ENCODE measurements around the gene FOXD4L6.
"Not testable (repeated sequence)": the region's sequence is repeated elsewhere in the genome, so short reads cannot be mapped to it uniquely, and the experiment has no call there.

Gene FOXD4L6

DNA sequence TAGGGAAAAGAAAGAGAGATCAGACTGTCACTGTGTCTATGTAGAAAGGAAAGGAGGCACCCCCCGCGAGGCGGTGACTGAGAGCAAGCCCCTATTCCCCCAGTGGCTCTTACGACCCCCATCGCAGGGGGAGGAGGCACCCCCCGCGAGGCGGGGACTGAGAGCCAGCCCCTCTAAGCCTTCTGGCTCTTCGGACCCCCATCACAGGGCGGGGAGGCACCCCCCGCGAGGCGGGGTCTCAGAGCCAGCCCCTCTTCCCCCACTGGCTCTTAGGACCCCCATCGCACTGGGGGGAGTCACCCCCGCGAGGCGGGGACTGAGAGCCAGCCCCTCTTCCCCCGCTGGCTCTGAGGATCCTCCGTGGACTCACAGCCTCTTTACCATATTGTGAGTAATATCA is 23.9 kb downstream of the FOXD4L6 start:
- H3K4me3 ChIP-seq (ENCODE audit: low read depth, low read length) = not testable (repeated sequence)

- not testable (repeated sequence) for H3K4me3 ChIP-seq (ENCODE audit: low read depth, low read length)
These were observed 28.0 kb downstream of the FOXD4L6 start for GRCh38 chr9:41100508-41100907.

DNA sequence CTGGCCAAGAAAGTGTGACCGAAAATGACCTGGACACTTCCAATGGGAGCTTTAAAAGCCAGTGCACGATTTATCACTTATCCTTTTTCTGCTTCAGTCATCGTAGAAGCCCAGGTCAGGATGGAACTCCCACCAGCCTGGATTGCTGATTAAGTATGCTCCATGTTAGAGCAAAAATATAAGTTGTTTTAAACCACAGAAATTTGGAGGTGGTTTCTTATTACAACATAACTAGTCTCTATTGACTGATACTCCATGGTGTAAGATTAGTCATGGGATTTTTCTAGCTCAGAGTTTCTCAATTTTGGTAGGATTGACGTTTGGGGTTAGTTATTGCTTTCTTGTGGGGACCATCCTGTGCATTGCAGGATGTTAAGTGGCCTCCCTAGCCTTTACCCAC is 29.7 kb downstream of the FOXD4L6 start:
- H3K4me3 ChIP-seq (ENCODE audit: low read depth, low read length) = not testable (repeated sequence)

GRCh38 chr9:41095060-41095459 is 33.4 kb downstream of the FOXD4L6 start:
- H3K4me3 ChIP-seq (ENCODE audit: low read depth, low read length) = not testable (repeated sequence)

- not testable (repeated sequence) for H3K4me3 ChIP-seq (ENCODE audit: low read depth, low read length)
These were observed 34.3 kb downstream of the FOXD4L6 start for GRCh38 chr9:41094010-41094773.

DNA sequence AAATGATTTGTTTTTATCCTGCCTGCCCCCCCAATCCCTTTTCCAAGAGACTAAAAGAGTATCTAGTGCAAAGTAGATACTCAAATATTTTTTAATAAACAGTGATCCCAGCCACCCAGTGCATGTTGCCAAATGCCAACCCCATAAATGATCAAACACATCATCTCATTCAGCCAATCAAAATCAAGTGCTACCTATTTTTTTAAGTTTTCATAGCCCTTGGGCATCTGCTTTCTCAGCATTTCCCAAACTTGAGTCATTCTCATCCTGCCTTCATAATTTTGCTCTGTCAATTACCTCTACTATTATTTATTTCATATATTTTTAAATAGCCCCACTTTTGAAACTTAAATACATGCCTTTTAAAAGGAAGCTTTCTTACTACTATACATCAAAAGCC is 37.6 kb downstream of the FOXD4L6 start:
- not testable (repeated sequence) for H3K4me3 ChIP-seq (ENCODE audit: low read depth, low read length)

DNA sequence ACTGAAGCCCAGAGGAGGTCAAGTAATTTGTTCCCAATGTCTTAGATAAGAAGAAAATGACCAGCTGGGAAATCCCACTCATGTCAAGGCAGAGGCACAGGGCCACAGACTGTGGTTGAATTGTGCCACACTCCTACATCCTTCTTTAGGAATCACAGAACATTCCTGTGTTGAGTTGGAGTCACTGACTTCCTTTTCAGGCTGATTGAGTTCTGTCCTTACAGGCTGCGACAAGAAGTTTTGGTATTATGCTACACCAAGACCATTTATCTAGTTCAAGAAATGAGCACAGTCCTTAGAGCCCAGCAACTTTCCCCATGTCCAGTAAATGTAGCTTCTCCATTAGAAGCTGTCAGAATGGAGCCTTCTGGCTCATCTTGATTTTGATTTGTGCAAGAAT is 38.1 kb downstream of the FOXD4L6 start:
- H3K4me3 ChIP-seq (ENCODE audit: low read depth, low read length) = not testable (repeated sequence)

GRCh38 chr9:41088450-41089059 is 39.9 kb downstream of the FOXD4L6 start:
- not testable (repeated sequence) for H3K4me3 ChIP-seq (ENCODE audit: low read depth, low read length)

DNA sequence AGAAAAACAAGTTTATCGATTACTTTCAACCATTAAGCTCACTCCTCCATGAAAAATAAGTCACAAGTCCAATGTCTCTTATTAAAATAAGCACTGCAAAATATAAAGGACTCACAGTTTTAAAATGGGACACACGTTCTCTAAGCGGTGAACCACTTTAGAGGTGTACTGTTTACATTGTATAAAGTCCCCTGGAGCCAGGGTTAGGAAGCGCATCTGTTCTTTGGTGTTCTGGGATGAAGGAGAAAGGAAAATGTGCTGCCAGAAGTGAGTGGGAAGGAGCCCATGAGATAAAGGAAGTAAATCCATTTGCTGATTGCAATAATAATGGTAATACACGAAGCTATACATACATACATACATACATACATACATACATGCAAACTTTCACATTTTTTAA is 40.6 kb downstream of the FOXD4L6 start:
- not testable (repeated sequence) for H3K4me3 ChIP-seq (ENCODE audit: low read depth, low read length)

DNA sequence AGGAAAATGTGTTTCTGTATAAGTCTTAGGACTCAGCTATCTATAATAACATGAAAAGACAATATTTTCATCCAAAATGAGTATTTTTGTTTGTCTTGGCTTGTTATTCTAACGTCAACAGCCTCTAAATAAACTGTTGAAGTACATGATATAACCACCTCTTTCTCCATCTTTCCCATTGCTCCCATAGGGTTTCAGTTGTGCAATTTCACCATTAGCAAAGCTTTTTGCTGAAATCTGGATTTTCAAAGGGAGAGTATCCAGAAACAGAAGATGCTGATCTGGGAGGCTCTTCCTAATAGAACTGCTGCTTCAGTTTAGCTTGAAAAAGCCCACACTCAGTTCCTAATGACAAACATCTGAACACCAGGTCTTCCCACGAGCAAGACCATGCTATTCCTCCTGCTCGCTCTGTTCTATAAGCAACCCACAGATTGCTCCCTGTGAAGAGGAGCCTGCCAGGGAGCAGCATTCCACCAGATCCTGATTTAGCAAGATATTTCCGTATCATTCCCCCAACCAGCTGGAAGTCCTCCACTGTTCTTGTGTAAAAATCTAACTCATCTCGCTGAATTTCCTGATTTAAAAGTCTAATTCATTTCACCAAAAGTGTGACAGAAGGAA is 41.2 kb downstream of the FOXD4L6 start:
- not testable (repeated sequence) for H3K4me3 ChIP-seq (ENCODE audit: low read depth, low read length)

GRCh38 chr9:41086685-41087084 is 41.8 kb downstream of the FOXD4L6 start:
- not testable (repeated sequence) for H3K4me3 ChIP-seq (ENCODE audit: low read depth, low read length)

- H3K4me3 ChIP-seq (ENCODE audit: low read depth, low read length) = not testable (repeated sequence)
These were observed 42.3 kb downstream of the FOXD4L6 start for GRCh38 chr9:41086215-41086614.

GRCh38 chr9:41082358-41082757 is 46.1 kb downstream of the FOXD4L6 start:
- not testable (repeated sequence) for H3K4me3 ChIP-seq (ENCODE audit: low read depth, low read length)

DNA sequence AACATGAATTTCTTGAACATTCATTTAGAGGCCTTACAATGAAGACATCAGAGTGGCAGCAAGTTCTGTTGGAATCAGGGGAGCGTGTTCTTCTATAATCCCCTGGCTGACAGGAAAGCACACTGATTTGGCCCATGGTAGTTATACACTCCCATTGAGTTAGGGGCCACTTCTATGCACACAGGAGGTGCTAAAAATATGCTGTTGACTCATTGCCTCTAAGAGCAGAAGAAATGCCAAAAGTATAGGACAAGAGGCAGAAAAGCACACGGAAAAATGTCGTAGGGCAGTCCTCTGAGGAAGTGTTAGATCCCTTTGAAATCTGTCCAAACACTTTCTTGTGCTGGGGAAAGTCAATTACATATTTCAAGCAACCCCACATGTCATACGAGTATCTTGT is 49.0 kb downstream of the FOXD4L6 start:
- not testable (repeated sequence) for H3K4me3 ChIP-seq (ENCODE audit: low read depth, low read length)

GRCh38 chr9:41077586-41077985 is 50.9 kb downstream of the FOXD4L6 start:
- not testable (repeated sequence) for H3K4me3 ChIP-seq (ENCODE audit: low read depth, low read length)
